ENCODE results near the gene MEGF8.

GRCh38 chr19:42295342-42295741 lies 30.1 kb upstream of the MEGF8 start:
- no peak for TF ChIP-seq SNAI2 (CRISPR knock-in tag; IDR thresholded peaks at IDR 0.05)
- no peak for TF ChIP-seq RARB (CRISPR knock-in tag; IDR thresholded peaks at IDR 0.05)
- TF ChIP-seq TOX (CRISPR knock-in tag; IDR thresholded peaks at IDR 0.05; ENCODE audit: borderline replicate concordance), result no peak
- TF ChIP-seq GLIS3 (CRISPR knock-in tag; IDR thresholded peaks at IDR 0.05), result no peak
- no peak for TF ChIP-seq ISL1 (CRISPR knock-in tag; IDR thresholded peaks at IDR 0.05)
- TF ChIP-seq TSHZ2 (CRISPR knock-in tag; IDR thresholded peaks at IDR 0.05), result no peak

Measured in SK-N-SH treated with all-trans-retinoic acid at 6 μM for 48 hours (cell line).